Nucleus accumbens (tissue), 56 donors: Measurements from ENCODE around the gene CACNA2D3.
"Not testable (repeated sequence)": the region's sequence is repeated elsewhere in the genome, so short reads cannot be mapped to it uniquely, and the experiment has no call there.

Source experiments
- DNase-seq, 56 donors: peaks; one replicate each; lab custom pipeline; 2025; lab: John Stamatoyannopoulos, UW

Gene CACNA2D3

GRCh38 chr3:54639790-54640372 is 517.5 kb downstream of the CACNA2D3 start:
- DNase-seq, result not testable (repeated sequence)

GRCh38 chr3:54641226-54642014 is 519.1 kb downstream of the CACNA2D3 start:
- DNase-seq, result no peak

DNA sequence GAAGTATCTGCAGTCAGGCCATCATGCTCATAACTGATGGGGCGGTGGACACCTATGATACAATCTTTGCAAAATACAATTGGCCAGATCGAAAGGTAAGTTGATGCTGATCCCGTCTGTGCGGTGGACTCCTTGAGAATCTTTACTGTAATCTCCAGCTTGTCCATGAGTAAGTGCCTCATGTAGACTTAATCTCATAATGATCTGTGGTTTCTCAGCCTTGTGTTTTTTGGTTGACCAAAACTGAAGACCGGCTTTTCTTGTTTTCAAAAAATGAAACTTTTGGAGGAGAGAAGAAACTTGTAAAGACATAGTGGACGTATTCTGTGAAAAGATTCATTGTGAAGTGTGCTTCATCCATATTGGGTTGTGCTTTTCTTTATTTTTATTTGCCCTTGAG is 519.8 kb downstream of the CACNA2D3 start:
- no peak for DNase-seq

DNA sequence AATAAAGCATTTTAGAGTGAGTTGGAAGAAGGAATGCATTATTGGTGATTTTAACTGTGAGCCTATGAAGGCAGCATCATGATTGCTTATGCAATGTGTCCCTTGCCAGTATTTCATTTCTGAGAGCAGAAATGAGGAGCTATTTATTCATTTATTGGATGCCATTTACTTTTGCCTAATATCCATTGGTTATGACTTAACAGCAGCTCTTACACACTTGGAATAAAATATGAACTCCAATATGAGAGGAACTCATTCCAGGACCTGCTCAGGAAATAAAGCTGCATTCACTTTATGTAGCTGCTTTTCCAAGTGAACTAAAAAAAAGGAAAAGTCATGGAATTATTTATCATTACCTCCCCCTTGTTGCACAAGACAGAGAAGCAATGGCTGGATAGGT is 525.4 kb downstream of the CACNA2D3 start:
- DNase-seq, result no peak

- DNase-seq, result no peak
These were observed 527.2 kb downstream of the CACNA2D3 start for GRCh38 chr3:54649551-54649950.

- no peak for DNase-seq
These were observed 531.3 kb downstream of the CACNA2D3 start for GRCh38 chr3:54653456-54654195.

DNA sequence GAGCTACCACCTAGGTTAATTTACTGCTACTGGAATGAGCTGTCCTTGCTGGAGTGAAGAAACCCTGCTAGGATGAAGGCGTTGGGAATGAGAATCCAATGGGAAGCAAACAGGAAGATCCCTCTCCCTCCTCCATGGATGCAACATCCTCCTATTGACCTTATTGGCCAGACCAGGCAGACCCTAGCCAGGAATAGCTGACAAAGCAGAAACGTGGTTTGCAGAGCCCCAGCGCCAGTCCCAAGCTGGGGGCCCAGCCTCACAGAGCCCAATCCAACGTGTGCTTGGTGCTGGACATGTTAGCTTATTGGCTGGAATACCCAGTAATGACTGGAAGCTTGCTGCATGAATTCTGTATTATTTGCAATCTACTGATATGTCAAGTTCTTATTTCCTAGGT is 532.4 kb downstream of the CACNA2D3 start:
- DNase-seq, result no peak

- peak in 5 of 56 donors; percentile 4 to 38 (median 10) for DNase-seq
These were observed 537.0 kb downstream of the CACNA2D3 start for GRCh38 chr3:54659347-54659746.

- no peak for DNase-seq
These were observed 538.4 kb downstream of the CACNA2D3 start for GRCh38 chr3:54660714-54661132.

GRCh38 chr3:54661151-54661550 is 538.8 kb downstream of the CACNA2D3 start:
- DNase-seq, result no peak

DNA sequence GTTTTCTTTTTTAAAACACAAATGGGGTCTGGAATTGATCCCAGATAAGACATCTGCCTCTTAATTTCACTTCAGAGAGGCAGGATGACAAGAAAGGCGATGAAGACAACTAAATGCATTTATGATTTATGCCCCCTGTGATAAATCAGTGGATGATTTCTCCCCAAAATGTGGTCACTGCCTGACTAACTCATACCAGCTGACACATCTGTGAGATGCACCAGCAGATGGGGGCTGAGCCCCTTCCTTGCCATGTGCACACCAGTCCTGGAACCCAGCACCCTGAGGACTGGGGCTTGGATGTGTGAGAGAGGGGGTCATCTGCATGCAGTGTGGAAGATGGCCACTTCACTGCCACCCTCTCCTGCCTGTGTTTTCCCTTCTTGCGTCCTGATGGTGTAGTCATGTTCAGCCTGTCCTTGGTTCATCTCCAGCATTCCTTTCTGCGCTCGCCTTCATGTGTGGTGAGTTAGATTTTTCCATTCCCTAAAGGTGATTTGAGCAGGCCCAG is 541.2 kb downstream of the CACNA2D3 start:
- no peak for DNase-seq

- no peak for DNase-seq
These were observed 542.8 kb downstream of the CACNA2D3 start for GRCh38 chr3:54665016-54665600.

GRCh38 chr3:54668236-54668635 is 545.9 kb downstream of the CACNA2D3 start:
- no peak for DNase-seq

DNA sequence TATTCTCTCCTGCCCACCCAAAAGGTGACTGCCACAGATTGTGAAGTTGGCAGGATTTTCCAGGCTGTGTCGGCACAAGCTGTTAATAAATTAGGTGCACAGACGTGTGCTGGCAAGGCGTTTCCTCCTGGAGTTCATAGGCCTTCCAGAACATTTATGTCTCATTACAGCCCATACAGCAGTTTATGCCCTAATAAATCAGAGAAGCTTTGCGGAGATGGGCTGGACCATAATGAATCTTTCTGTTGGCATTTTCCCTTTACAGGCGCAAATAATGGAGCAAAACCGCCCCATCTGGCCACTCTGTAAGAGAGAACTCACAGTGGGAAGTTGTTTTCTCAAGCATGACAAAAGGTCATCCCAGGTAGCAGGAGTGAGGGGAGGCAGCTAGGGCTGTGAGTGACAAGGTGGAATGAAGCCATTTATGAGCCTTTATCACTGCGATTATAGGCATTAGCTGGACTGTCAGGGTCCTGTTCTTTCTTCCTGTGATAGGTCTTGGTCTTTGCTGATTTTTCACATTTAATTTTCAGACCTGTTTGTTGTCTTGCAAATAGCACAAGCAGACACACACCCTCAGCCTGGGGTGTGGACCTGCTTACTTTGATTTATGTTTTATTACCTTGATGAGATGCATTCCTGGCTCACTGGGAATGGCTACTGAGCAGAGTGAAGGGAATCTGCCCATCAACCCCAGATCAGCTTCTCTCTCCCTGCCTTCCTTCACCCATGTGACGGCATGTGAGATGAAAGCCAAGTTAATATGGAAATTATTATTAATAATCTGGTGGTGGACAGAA is 548.0 kb downstream of the CACNA2D3 start:
- no peak for DNase-seq

- DNase-seq, result no peak
These were observed 549.2 kb downstream of the CACNA2D3 start for GRCh38 chr3:54671511-54671910.

DNA sequence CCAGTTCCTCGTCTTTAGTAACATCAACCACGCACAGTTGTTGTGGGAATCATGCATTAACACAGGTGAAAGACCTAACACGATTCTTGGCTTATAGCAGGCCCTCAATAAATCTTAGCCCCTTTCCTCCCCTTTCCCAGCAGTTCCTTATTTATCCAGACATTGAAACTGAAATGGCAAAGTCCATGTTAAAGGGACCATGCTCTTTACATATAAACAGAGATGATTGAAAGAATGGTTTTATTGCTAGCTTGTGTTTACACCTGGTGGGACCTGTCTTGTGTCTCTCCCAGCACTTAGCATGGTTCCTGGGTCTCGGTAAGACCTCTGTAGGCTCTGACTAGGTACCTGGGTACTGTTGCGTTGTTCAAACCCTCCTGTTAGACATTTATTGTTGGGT is 553.7 kb downstream of the CACNA2D3 start:
- no peak for DNase-seq

DNA sequence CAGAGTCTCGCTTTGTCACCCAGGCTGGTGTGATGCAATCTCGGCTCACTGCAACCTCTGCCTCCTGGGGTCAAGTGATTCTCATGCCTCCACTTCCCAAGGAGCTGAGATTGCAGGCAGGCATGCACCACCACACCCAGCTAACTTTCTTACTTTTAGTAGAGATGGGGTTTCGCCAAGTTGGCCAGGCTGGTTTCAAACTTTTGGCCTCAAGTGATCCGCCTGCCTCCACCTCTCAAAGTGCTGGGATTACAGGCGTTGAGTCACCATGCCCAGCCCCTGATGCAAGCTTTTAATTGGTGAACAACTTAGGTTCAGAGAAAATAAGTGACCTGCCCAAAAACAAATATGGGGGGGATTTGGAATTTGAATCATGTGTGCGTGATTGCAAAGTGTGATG is 559.4 kb downstream of the CACNA2D3 start:
- DNase-seq, result no peak

DNA sequence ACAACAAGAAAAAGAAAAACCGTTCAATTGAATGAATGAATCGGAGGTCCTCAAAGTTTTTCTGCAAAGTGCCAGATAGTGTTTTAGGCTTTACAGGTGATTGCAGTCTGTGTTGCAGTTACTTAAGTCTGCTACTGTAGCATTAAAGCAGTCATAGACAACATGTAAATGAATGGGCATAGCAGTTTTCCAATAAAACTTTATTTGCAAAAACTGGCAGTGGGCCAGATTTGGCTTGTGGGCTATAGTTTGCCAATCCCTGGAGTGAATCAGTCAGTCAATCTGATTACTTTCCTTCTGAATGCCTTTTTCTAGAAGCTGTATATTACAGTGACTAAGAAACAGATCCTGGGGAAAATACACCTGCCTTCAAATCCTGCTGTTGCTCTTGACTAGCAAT is 562.9 kb downstream of the CACNA2D3 start:
- no peak for DNase-seq

DNA sequence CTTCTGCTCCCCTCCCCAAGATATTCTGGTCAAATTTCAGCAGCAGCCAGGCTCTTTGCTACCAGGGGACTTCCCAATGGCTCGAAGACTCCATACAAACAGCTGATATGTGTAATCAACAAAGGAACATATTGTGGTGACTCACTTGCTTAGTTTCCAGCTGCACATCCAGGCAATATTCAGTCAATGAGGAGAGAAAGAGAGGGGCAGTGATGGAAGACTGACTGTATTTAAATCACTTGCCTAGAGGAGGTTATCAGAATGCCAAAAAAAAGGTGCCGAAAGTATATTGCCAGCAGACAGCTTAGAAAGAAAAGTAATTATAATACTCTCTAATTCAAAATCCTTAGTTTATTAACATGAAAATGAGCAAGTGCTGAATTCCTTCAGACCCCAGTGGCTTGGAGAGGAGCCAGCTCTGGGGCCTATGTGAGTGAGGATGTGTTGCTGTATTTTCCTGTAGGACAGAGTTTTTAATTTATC is 569.0 kb downstream of the CACNA2D3 start:
- DNase-seq, result peak in 1 of 56 donors; percentile 13

DNA sequence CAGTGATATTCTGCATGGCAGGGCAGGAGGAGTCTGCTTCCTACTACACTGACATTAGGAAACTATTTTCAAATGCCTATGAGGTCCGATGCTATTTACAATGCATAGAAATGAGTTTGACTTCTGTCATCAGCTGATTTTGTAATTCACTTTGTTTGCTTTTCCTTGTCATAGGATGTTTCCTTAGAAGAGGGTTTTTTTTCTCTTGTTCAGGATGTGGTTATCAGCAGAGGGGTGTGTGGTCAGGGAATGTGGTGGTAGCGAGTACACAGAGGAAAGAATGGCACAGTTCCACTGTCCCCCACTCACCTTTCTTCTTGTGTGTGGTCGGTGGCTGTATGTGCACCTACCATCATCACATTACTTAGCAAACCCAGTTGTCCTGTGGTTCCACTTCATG is 574.0 kb downstream of the CACNA2D3 start:
- DNase-seq, result no peak
